Measurements from ENCODE around the gene AP2M1. TPM values are rescaled to one million over a fixed set of nuclear protein-coding genes. Genes with fewer than 3 reads are reported as not detected.

Gene AP2M1
- polyA plus RNA-seq, 1 of the 3 experiments (the other 2 are of a cell fraction) = 759 TPM

GRCh38 chr3:184132945-184133344, 41.7 kb upstream of the AP2M1 start (continued):
- TF ChIP-seq SIN3A (IDR thresholded peaks at IDR 0.05; ENCODE audit: borderline replicate concordance, low read depth, low read length) = no peak
- TF ChIP-seq ELF1 (IDR thresholded peaks at IDR 0.05) = no peak
- no peak for TF ChIP-seq POLR2AphosphoS5 (IDR thresholded peaks at IDR 0.05; ENCODE audit: low read depth, low read length)
- no peak for TF ChIP-seq SMC3 (IDR thresholded peaks at IDR 0.05; ENCODE audit: low read depth, low read length)
- no peak for TF ChIP-seq EZH2phosphoT487 (IDR thresholded peaks at IDR 0.05; ENCODE audit: borderline replicate concordance, low read depth)
- no peak for TF ChIP-seq FOXJ3 (CRISPR knock-in tag; IDR thresholded peaks at IDR 0.05)
- no peak for TF ChIP-seq MAX (IDR thresholded peaks at IDR 0.05; ENCODE audit: low read depth)

- DNase-seq = peak; percentile 79
- peak overlapping the region; percentile 90 for H3K4me2 ChIP-seq
- ChIA-PET POLR2A (interaction anchor here (1.0 to 1.3 kb wide), 2 partner anchors 22 to 119 kb away, joined by 3 to 9 read pairs; partner anchors contain the start of gene DVL3), CTCF (interaction anchor here (0.9 to 4.0 kb wide), 8 partner anchors 11 to 249 kb away, joined by 3 to 31 read pairs (median 6); partner anchors contain the start of genes ABCC5, EEF1AKMT4 and PARL)
- peaks cover 3 to 9% of the 10 kb centered on the region in 2 experiments for H3K36me3 ChIP-seq (replicated peaks in 1 of 2; ENCODE audit: control insufficient read depth in 1 of 2, insufficient read depth in 2 of 2, low read length in 1 of 2)
- no peaks in the 10 kb centered on the region for H3K27me3 ChIP-seq (ENCODE audit: insufficient read depth)
- H3K4me1 ChIP-seq (ENCODE audit: control insufficient read depth in 1 of 2, insufficient read depth in 2 of 2, low read depth in 1 of 2, low read length in 1 of 2) = peaks cover 0 to 8% of the 10 kb centered on the region in 2 experiments; a peak in 3 of 4 replicates
- peaks cover 49% of the 10 kb centered on the region for H3K79me2 ChIP-seq (ENCODE audit: insufficient read depth)
- H3K9ac ChIP-seq = peak overlapping the region; percentile 92; the same call in 1 of the 2 replicates
- H3K9me3 ChIP-seq = no peaks in the 10 kb centered on the region
- H3K27ac ChIP-seq (ENCODE audit: low read depth in 2 of 2, low read length in 1 of 2) = peak overlapping the region; percentile 70 to 86
- WGBS (ENCODE audit: low lambda C conversion rate) = 2% methylated on average over 28 of the region's 37 CpGs
- H3K4me3 ChIP-seq (ENCODE audit: low read depth in 2 of 2, low read length in 1 of 2) = peak overlapping the region; percentile 82 to 96
- H2AFZ ChIP-seq (ENCODE audit: low read depth) = peak overlapping the region; percentile 75
- H3K9me2 ChIP-seq = no peaks in the 10 kb centered on the region
- peaks cover 10% of the 10 kb centered on the region for H3F3A ChIP-seq (replicated peaks; ENCODE audit: insufficient read depth)
- H4K20me1 ChIP-seq (ENCODE audit: insufficient read depth) = no peaks in the 10 kb centered on the region
- TF ChIP-seq SMC3 (IDR thresholded peaks at IDR 0.05; ENCODE audit: low read depth, low read length) (0 out of 2 replicates have a peak, but pooled peaks have one; percentile 7), ZBTB33 (IDR thresholded peaks at IDR 0.05; ENCODE audit: borderline replicate concordance, low read depth) (peak; percentile 48; the same call in 1 of the 2 replicates), MXI1 (IDR thresholded peaks at IDR 0.05; ENCODE audit: low read depth, low read length) (peak; percentile 99), CHD2 (IDR thresholded peaks at IDR 0.05; ENCODE audit: low read length, partially characterized antibody) (peak; percentile 41), ELF1 (IDR thresholded peaks at IDR 0.05) (peak; percentile 82), FOXM1 (IDR thresholded peaks at IDR 0.05; ENCODE audit: low read depth) (no peak), IRF3 (IDR thresholded peaks at IDR 0.05; ENCODE audit: low read depth, low read length) (0 out of 2 replicates have a peak, but pooled peaks have one; percentile 29), NFIC (IDR thresholded peaks at IDR 0.05; ENCODE audit: borderline replicate concordance) (no peak), NRF1 (IDR thresholded peaks at IDR 0.05; ENCODE audit: low read depth, low read length) (no peak), MAX (IDR thresholded peaks at IDR 0.05; ENCODE audit: low read depth) (peak; percentile 100), YY1 (IDR thresholded peaks at IDR 0.05; ENCODE audit: low read depth) (no peak), RXRA (IDR thresholded peaks at IDR 0.05; ENCODE audit: borderline replicate concordance, low read depth) (no peak), FOXJ3 (CRISPR knock-in tag; IDR thresholded peaks at IDR 0.05) (no peak), TAF1 (IDR thresholded peaks at IDR 0.05; ENCODE audit: borderline replicate concordance, low read depth, low read length) (peak; percentile 44; the same call in 1 of the 2 replicates), SIN3A (IDR thresholded peaks at IDR 0.05; ENCODE audit: borderline replicate concordance, low read depth, low read length) (peak; percentile 84; the same call in 1 of the 2 replicates), POLR2AphosphoS5 (IDR thresholded peaks at IDR 0.05; ENCODE audit: low read depth, low read length) (peak; percentile 59; the same call in 1 of the 2 replicates), REST (IDR thresholded peaks at IDR 0.05; ENCODE audit: low read depth, low read length) (0 out of 2 replicates have a peak, but pooled peaks have one; percentile 5)
These were observed 40.6 kb upstream of the AP2M1 start for GRCh38 chr3:184133840-184134745.

Measured in SK-N-SH (cell line).